DND-41 (cell line): ENCODE data around the gene SMIM43.
A peak's percentile ranks its signal among the peaks of the same experiment; 100 is the strongest.

Experiments used
- ATAC-seq: fragments of 200-7000 bp; cut with Tn5 transposase; 3 replicates; pipeline ENCODE4 v1.9.1; 2021; ENCODE audit warnings: low read depth; ENCODE audit not compliant: insufficient read depth
- DNase-seq: peaks from one replicate; pipeline ENCODE4 v3.0.0-alpha.2; 2020
- H2AFZ ChIP-seq: 2 replicates; pipeline ENCODE4 v1.6.0; 2012; ENCODE audit warnings: low read depth, low read length
- H3K27ac ChIP-seq: 2 replicates; pipeline ENCODE4 v1.5.1; 2012; ENCODE audit warnings: low read length, inconsistent platforms
- H3K27me3 ChIP-seq: fragments of 200-600 bp; sonication (generic); 2 replicates; pipeline ENCODE4 v1.6.0; 2012; ENCODE audit warnings: low read length, mild to moderate bottlenecking, inconsistent platforms; ENCODE audit not compliant: insufficient read depth, poor library complexity
- H3K36me3 ChIP-seq: 2 replicates; pipeline ENCODE4 v1.5.1; 2012; ENCODE audit warnings: low read length, inconsistent platforms; ENCODE audit not compliant: insufficient read depth
- H3K4me1 ChIP-seq: 2 replicates; pipeline ENCODE4 v1.5.1; 2012; ENCODE audit warnings: mild to moderate bottlenecking, low read length; ENCODE audit not compliant: insufficient read depth
- H3K4me2 ChIP-seq: 2 replicates; pipeline ENCODE4 v1.6.0; 2012; ENCODE audit warnings: mild to moderate bottlenecking, moderate library complexity, low read length, inconsistent platforms; ENCODE audit not compliant: insufficient read depth
- H3K4me3 ChIP-seq, 2 experiments: fragments of 200-600 bp in 1 of 2; shearing (Covaris generic) in 1 of 2; 2 replicates each; pipeline ENCODE4 v1.5.1; 2012 to 2016; ENCODE audit warnings: inconsistent platforms in 2 of 2, low read length in 2 of 2, mild to moderate bottlenecking in 2 of 2, low read depth in 1 of 2, moderate library complexity in 1 of 2
- H3K79me2 ChIP-seq: 2 replicates; pipeline ENCODE4 v1.6.0; 2012; ENCODE audit warnings: low read length, inconsistent platforms; ENCODE audit not compliant: insufficient read depth
- H3K9ac ChIP-seq: 2 replicates; pipeline ENCODE4 v1.6.0; 2012; ENCODE audit warnings: low read depth, mild to moderate bottlenecking, inconsistent platforms, low read length, moderate library complexity
- H3K9me3 ChIP-seq: 2 replicates; pipeline ENCODE4 v1.5.1; 2012; ENCODE audit warnings: low read length, moderate library complexity, mild to moderate bottlenecking, inconsistent platforms; ENCODE audit not compliant: insufficient read depth, severe bottlenecking
- H4K20me1 ChIP-seq: 2 replicates; pipeline ENCODE4 v1.6.0; 2012; ENCODE audit warnings: low read length; ENCODE audit not compliant: insufficient read depth
- CTCF ChIP-seq: IDR thresholded peaks from 2 replicates; pipeline ENCODE4 v1.5.1; 2012; ENCODE audit warnings: borderline replicate concordance, low read length, moderate library complexity, mild to moderate bottlenecking; ENCODE audit not compliant: poor library complexity, severe bottlenecking; ENCODE audit errors: extremely low read depth
- EZH2 ChIP-seq: IDR thresholded peaks from 3 replicates; pipeline ENCODE4 v1.6.1; 2012; ENCODE audit warnings: borderline replicate concordance, low read depth, mild to moderate bottlenecking, moderate library complexity, low read length, inconsistent platforms; ENCODE audit not compliant: severe bottlenecking

SMIM43 gene

GRCh38 chr4:121796283-121796682, 31.3 kb upstream of the SMIM43 start:
- no peak overlapping the region; a peak in 1 of 4 replicates for H3K4me3 ChIP-seq
- peak overlapping the region; percentile 68 for H3K9ac ChIP-seq
- no peaks in the 10 kb centered on the region for H3K27me3 ChIP-seq
- peaks cover 64% of the 10 kb centered on the region for H3K4me1 ChIP-seq
- peak overlapping the region; percentile 76 for H2AFZ ChIP-seq
- H4K20me1 ChIP-seq = no peaks in the 10 kb centered on the region
- ATAC-seq (peak; percentile 12; the same call in 1 of the 3 replicates), DNase-seq (no peak)
- no peaks in the 10 kb centered on the region for H3K36me3 ChIP-seq
- peak overlapping the region; percentile 65; the same call in 1 of the 2 replicates for H3K4me2 ChIP-seq
- H3K9me3 ChIP-seq = no peaks in the 10 kb centered on the region
- H3K79me2 ChIP-seq = peaks cover 8% of the 10 kb centered on the region
- TF ChIP-seq CTCF = no peak
- TF ChIP-seq EZH2 = no peak
- H3K27ac ChIP-seq = peak overlapping the region; percentile 97

- ATAC-seq = no peak
- no peak for DNase-seq
- Histone ChIP-seq H4K20me1 (no peaks in the 10 kb centered on the region), H3K4me1 (peaks cover 51% of the 10 kb centered on the region), H3K79me2 (no peaks in the 10 kb centered on the region), H3K4me3 (no peak overlapping the region; a peak in 1 of 4 replicates), H3K9ac (peak overlapping the region; percentile 68), H3K9me3 (no peaks in the 10 kb centered on the region), H3K4me2 (peak overlapping the region; percentile 65), H3K27ac (peak overlapping the region; percentile 97), H2AFZ (peak overlapping the region; percentile 76), H3K27me3 (no peaks in the 10 kb centered on the region), H3K36me3 (no peaks in the 10 kb centered on the region)
- TF ChIP-seq EZH2 (no peak), CTCF (no peak)
These were observed 29.7 kb upstream of the SMIM43 start for GRCh38 chr4:121794505-121795188.

- TF ChIP-seq CTCF = no peak
- no peak for TF ChIP-seq EZH2
- Histone ChIP-seq H3K79me2 (no peaks in the 10 kb centered on the region), H3K4me2 (no peak overlapping the region), H3K27ac (peak overlapping the region; percentile 46; the same call in 1 of the 2 replicates), H3K9ac (no peak overlapping the region), H3K4me3 (no peak overlapping the region), H3K9me3 (no peaks in the 10 kb centered on the region), H3K27me3 (no peaks in the 10 kb centered on the region), H4K20me1 (no peaks in the 10 kb centered on the region), H3K36me3 (no peaks in the 10 kb centered on the region), H3K4me1 (peaks cover 36% of the 10 kb centered on the region), H2AFZ (no peak overlapping the region)
- no peak for ATAC-seq
- no peak for DNase-seq
These were observed 28.0 kb upstream of the SMIM43 start for GRCh38 chr4:121792966-121793365.
